BE2C (cell line): ENCODE data around the gene CLDN18.

Experiments used
- DNase-seq: peaks from one replicate; pipeline ENCODE4 v3.0.0-alpha.2; 2020
- H3K27me3 ChIP-seq: fragments of 250-450 bp; sonication (Bioruptor Pico); 2 replicates; pipeline ENCODE4 v1.5.1; 2020; ENCODE audit warnings: mild to moderate bottlenecking
- H3K36me3 ChIP-seq: fragments of 250-450 bp; sonication (Bioruptor Pico); 2 replicates; pipeline ENCODE4 v1.5.1; 2020; ENCODE audit warnings: mild to moderate bottlenecking
- H3K4me1 ChIP-seq: fragments of 250-450 bp; sonication (Bioruptor Pico); 2 replicates; pipeline ENCODE4 v1.5.1; 2020
- H3K4me3 ChIP-seq: 2 replicates; pipeline ENCODE4 v1.5.1; 2011; ENCODE audit warnings: low read depth, low read length
- H3K9me3 ChIP-seq: fragments of 250-450 bp; sonication (Bioruptor Pico); 2 replicates; pipeline ENCODE4 v1.5.1; 2020
- TF ChIP-seq, protein P1 (sequence below): IDR thresholded peaks from 2 replicates; pipeline ENCODE4 v1.5.1; 2012; ENCODE audit warnings: mild to moderate bottlenecking, low read depth, low read length

The CLDN18 gene

DNA sequence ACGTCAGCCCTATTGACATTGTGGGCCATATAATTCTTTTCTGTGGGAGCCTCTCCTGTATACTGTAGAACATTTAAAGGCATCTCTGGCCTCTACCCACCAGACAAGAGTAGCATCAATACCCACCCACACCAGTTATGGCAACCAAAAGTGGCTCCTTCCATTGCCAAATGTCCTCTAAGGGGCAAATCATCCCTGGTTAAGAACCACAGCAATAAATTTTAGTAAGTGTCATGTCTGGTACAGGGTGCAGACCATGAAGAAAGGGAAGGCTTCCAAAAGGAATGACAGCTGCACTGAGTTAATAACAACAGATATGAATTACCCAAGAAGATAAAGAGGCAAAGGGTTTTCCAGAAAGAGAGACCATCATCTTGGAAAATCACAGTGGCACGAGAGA is 6.9 kb upstream of the CLDN18 start:
- Histone ChIP-seq H3K9me3 (no peaks in the 10 kb centered on the region), H3K4me3 (no peak overlapping the region), H3K4me1 (no peaks in the 10 kb centered on the region), H3K36me3 (no peaks in the 10 kb centered on the region), H3K27me3 (peaks cover 13% of the 10 kb centered on the region)
- TF ChIP-seq, protein P1, sequence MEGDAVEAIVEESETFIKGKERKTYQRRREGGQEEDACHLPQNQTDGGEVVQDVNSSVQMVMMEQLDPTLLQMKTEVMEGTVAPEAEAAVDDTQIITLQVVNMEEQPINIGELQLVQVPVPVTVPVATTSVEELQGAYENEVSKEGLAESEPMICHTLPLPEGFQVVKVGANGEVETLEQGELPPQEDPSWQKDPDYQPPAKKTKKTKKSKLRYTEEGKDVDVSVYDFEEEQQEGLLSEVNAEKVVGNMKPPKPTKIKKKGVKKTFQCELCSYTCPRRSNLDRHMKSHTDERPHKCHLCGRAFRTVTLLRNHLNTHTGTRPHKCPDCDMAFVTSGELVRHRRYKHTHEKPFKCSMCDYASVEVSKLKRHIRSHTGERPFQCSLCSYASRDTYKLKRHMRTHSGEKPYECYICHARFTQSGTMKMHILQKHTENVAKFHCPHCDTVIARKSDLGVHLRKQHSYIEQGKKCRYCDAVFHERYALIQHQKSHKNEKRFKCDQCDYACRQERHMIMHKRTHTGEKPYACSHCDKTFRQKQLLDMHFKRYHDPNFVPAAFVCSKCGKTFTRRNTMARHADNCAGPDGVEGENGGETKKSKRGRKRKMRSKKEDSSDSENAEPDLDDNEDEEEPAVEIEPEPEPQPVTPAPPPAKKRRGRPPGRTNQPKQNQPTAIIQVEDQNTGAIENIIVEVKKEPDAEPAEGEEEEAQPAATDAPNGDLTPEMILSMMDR, result no peak
- no peak for DNase-seq

GRCh38 chr3:138005627-138006026 is 4.3 kb upstream of the CLDN18 start:
- Histone ChIP-seq H3K4me3 (no peak overlapping the region), H3K9me3 (no peaks in the 10 kb centered on the region), H3K27me3 (peaks cover 4% of the 10 kb centered on the region; the same call in 1 of the 2 replicates), H3K36me3 (no peaks in the 10 kb centered on the region), H3K4me1 (no peaks in the 10 kb centered on the region)
- no peak for DNase-seq
- TF ChIP-seq, protein P1, result no peak

DNA sequence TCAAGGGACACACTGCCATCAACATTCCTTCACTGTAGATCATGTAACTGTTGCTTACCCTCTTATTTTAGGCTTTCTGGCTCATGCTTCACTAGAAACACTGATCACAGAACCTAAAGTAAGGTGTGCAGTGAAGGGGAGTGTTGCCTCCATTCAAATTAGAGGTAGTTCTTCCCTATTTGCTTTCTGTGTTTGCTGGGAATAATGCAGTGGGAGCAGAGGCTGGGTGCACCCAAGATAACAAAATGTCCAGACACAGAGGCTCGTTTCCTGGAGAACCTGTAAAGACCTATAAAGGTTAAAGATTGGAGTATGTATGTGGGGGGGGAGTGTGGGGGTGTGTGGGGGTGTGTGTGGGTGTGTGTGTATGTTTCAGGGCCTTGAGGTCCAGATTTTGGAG is 2.1 kb upstream of the CLDN18 start:
- Histone ChIP-seq H3K9me3 (no peaks in the 10 kb centered on the region), H3K27me3 (no peaks in the 10 kb centered on the region), H3K4me3 (no peak overlapping the region), H3K4me1 (no peaks in the 10 kb centered on the region), H3K36me3 (no peaks in the 10 kb centered on the region)
- no peak for DNase-seq
- TF ChIP-seq, protein P1, result no peak

- H3K36me3 ChIP-seq, result no peaks in the 10 kb centered on the region
- H3K4me3 ChIP-seq, result no peak overlapping the region
- no peak for DNase-seq
- no peaks in the 10 kb centered on the region for H3K4me1 ChIP-seq
- H3K9me3 ChIP-seq, result no peaks in the 10 kb centered on the region
- no peaks in the 10 kb centered on the region; the same call in 1 of the 2 replicates for H3K27me3 ChIP-seq
- TF ChIP-seq, protein P1, result no peak
Observed at GRCh38 chr3:138010273-138010590, 267 bp downstream of the CLDN18 start.

DNA sequence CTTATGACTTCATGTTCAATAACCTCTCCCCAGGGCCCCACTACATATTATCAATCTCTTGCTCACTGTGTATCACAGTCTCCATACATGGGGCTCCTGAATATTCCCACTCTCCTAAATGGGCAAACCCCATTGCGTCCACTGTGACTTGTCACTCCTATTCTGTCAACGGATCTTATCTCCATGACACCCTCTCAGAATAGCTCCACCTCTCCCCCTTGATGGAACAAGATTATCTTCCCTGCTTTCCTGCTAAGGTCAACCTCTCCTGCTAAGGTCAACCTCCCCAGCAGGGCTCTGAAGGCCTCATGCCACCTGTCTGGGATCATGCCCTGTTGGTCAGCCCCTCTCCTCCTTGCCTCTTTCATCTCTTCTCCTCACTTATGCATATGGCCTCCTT is 1.8 kb downstream of the CLDN18 start:
- no peak for DNase-seq
- Histone ChIP-seq H3K9me3 (no peaks in the 10 kb centered on the region), H3K4me3 (no peak overlapping the region), H3K36me3 (no peaks in the 10 kb centered on the region), H3K27me3 (no peaks in the 10 kb centered on the region; the same call in 1 of the 2 replicates), H3K4me1 (no peaks in the 10 kb centered on the region)
- TF ChIP-seq, protein P1, result no peak

DNA sequence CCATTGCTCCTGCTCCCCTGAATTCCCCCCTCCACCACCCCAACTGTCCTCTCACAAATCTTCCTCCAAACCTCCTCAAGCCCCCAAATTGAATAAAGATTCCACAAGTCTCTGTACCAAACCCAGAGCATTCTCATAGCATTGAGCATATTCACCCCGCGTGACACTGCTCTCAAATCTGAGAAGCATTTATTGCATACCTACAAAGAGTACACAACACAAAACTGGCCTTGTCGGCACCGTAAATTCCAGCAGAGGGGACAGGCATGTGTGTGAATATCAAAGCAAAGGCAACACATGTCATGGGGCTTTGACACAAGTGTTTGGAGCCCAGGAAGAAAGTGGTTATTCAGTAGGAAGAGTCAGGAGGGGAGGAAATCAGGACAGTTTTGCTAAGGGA is 2.6 kb downstream of the CLDN18 start:
- Histone ChIP-seq H3K27me3 (no peaks in the 10 kb centered on the region; the same call in 1 of the 2 replicates), H3K4me1 (no peaks in the 10 kb centered on the region), H3K9me3 (no peaks in the 10 kb centered on the region), H3K4me3 (no peak overlapping the region), H3K36me3 (no peaks in the 10 kb centered on the region)
- TF ChIP-seq, protein P1, result no peak
- DNase-seq, result no peak
